Breast epithelium (tissue), 3 donors: ENCODE measurements around the gene CSNK1E.

ENCODE experiments used
- CTCF ChIP-seq, 3 donors: fragments of 450-650 bp; IDR thresholded peaks; one replicate each; pipeline ENCODE4 v1.5.1; 2016 to 2017; ENCODE audit warnings: antibody characterized with exemption in 3 of 3, mild to moderate bottlenecking in 3 of 3, moderate library complexity in 3 of 3
- POLR2A ChIP-seq: fragments of 450-650 bp; IDR thresholded peaks from one replicate; pipeline ENCODE4 v1.6.1; 2016; ENCODE audit warnings: antibody characterized with exemption, mild to moderate bottlenecking, moderate library complexity
- POLR2AphosphoS5 ChIP-seq, 3 donors: sonication (generic); formaldehyde crosslinking; IDR thresholded peaks; one replicate each; pipeline ENCODE4 v1.6.1; 2017; ENCODE audit warnings: antibody characterized with exemption in 3 of 3

GRCh38 chr22:38285018-38285417, 32.2 kb downstream of the CSNK1E start:
- TF ChIP-seq CTCF (IDR thresholded peaks at IDR 0.05), result no peak
- no peak for TF ChIP-seq POLR2AphosphoS5 (IDR thresholded peaks at IDR 0.05)
- TF ChIP-seq POLR2A, result no peak
